ENCODE data around the gene PPP2R2C.

DNA sequence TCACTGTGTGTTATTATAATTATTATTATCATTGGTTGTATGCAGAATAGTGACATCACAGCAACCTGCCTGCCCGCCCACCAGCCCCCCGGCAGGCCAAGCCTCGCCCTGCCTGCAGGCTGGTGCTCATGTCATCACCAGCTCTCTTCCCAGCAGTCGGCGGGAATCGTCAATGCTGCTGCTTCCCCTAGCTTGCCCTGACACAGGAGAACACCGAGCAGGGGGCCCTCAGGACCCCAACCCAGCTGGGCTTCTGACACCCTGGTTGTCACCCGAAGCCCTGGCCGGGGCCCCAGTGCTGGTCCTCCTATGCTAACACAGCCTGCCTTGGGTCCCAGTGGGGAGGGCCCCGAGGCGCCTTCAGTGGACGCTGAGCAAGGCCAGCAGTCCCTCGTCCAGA, 100.6 kb downstream of the PPP2R2C start:
- TF ChIP-seq MTA3 (IDR thresholded peaks at IDR 0.05; ENCODE audit: borderline replicate concordance), result no peak
- no peak for TF ChIP-seq NR2C2 (CRISPR knock-in tag; IDR thresholded peaks at IDR 0.05)
- no peak for TF ChIP-seq NR2C2 (tag; IDR thresholded peaks at IDR 0.05)
- TF ChIP-seq, protein P1, sequence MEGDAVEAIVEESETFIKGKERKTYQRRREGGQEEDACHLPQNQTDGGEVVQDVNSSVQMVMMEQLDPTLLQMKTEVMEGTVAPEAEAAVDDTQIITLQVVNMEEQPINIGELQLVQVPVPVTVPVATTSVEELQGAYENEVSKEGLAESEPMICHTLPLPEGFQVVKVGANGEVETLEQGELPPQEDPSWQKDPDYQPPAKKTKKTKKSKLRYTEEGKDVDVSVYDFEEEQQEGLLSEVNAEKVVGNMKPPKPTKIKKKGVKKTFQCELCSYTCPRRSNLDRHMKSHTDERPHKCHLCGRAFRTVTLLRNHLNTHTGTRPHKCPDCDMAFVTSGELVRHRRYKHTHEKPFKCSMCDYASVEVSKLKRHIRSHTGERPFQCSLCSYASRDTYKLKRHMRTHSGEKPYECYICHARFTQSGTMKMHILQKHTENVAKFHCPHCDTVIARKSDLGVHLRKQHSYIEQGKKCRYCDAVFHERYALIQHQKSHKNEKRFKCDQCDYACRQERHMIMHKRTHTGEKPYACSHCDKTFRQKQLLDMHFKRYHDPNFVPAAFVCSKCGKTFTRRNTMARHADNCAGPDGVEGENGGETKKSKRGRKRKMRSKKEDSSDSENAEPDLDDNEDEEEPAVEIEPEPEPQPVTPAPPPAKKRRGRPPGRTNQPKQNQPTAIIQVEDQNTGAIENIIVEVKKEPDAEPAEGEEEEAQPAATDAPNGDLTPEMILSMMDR (IDR thresholded peaks at IDR 0.05 in 2 of 3, conservative IDR thresholded peaks at IDR 0.05 in 1 of 3; ENCODE audit: insufficient read depth in 2 of 3, low read depth in 1 of 3, low read length in 3 of 3), result no peak
- no peak for TF ChIP-seq MYC (IDR thresholded peaks at IDR 0.05; ENCODE audit: low read depth, low read length)
- no peak for TF ChIP-seq MYC (CRISPR knock-in tag; IDR thresholded peaks at IDR 0.05; ENCODE audit: borderline replicate concordance, low read depth)
- TF ChIP-seq, protein P2, sequence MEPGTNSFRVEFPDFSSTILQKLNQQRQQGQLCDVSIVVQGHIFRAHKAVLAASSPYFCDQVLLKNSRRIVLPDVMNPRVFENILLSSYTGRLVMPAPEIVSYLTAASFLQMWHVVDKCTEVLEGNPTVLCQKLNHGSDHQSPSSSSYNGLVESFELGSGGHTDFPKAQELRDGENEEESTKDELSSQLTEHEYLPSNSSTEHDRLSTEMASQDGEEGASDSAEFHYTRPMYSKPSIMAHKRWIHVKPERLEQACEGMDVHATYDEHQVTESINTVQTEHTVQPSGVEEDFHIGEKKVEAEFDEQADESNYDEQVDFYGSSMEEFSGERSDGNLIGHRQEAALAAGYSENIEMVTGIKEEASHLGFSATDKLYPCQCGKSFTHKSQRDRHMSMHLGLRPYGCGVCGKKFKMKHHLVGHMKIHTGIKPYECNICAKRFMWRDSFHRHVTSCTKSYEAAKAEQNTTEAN (CRISPR knock-in tag; IDR thresholded peaks at IDR 0.05), result no peak
- TF ChIP-seq, protein P3, sequence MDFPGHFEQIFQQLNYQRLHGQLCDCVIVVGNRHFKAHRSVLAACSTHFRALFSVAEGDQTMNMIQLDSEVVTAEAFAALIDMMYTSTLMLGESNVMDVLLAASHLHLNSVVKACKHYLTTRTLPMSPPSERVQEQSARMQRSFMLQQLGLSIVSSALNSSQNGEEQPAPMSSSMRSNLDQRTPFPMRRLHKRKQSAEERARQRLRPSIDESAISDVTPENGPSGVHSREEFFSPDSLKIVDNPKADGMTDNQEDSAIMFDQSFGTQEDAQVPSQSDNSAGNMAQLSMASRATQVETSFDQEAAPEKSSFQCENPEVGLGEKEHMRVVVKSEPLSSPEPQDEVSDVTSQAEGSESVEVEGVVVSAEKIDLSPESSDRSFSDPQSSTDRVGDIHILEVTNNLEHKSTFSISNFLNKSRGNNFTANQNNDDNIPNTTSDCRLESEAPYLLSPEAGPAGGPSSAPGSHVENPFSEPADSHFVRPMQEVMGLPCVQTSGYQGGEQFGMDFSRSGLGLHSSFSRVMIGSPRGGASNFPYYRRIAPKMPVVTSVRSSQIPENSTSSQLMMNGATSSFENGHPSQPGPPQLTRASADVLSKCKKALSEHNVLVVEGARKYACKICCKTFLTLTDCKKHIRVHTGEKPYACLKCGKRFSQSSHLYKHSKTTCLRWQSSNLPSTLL (IDR thresholded peaks at IDR 0.05), result no peak
- TF ChIP-seq JUNB (CRISPR knock-in tag; conservative IDR thresholded peaks at IDR 0.05), result no peak
- no peak for TF ChIP-seq ZNF143 (CRISPR knock-in tag; IDR thresholded peaks at IDR 0.05)
- TF ChIP-seq ZFX (CRISPR knock-in tag; IDR thresholded peaks at IDR 0.05), result no peak
- no peak for TF ChIP-seq RFX5 (IDR thresholded peaks at IDR 0.05; ENCODE audit: low read depth, low read length)
- no peak for TF ChIP-seq POLR2AphosphoS5 (IDR thresholded peaks at IDR 0.05; ENCODE audit: control insufficient read depth, insufficient read depth, low read depth, low read length)
- TF ChIP-seq, protein P4, sequence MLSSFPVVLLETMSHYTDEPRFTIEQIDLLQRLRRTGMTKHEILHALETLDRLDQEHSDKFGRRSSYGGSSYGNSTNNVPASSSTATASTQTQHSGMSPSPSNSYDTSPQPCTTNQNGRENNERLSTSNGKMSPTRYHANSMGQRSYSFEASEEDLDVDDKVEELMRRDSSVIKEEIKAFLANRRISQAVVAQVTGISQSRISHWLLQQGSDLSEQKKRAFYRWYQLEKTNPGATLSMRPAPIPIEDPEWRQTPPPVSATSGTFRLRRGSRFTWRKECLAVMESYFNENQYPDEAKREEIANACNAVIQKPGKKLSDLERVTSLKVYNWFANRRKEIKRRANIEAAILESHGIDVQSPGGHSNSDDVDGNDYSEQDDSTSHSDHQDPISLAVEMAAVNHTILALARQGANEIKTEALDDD (IDR thresholded peaks at IDR 0.05), result no peak
- no peak for TF ChIP-seq CBX5 (IDR thresholded peaks at IDR 0.05; ENCODE audit: borderline replicate concordance, low read depth)
- TF ChIP-seq, protein P5, sequence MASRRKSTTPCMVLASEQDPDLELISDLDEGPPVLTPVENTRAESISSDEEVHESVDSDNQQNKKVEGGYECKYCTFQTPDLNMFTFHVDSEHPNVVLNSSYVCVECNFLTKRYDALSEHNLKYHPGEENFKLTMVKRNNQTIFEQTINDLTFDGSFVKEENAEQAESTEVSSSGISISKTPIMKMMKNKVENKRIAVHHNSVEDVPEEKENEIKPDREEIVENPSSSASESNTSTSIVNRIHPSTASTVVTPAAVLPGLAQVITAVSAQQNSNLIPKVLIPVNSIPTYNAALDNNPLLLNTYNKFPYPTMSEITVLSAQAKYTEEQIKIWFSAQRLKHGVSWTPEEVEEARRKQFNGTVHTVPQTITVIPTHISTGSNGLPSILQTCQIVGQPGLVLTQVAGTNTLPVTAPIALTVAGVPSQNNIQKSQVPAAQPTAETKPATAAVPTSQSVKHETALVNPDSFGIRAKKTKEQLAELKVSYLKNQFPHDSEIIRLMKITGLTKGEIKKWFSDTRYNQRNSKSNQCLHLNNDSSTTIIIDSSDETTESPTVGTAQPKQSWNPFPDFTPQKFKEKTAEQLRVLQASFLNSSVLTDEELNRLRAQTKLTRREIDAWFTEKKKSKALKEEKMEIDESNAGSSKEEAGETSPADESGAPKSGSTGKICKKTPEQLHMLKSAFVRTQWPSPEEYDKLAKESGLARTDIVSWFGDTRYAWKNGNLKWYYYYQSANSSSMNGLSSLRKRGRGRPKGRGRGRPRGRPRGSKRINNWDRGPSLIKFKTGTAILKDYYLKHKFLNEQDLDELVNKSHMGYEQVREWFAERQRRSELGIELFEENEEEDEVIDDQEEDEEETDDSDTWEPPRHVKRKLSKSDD (conservative IDR thresholded peaks at IDR 0.05; ENCODE audit: low read length), result no peak
